MCF 10A (cell line): Measurements from ENCODE around the gene SPI1. TPM values are rescaled to one million over a fixed set of nuclear protein-coding genes. Genes with fewer than 3 reads are reported as not detected.
A peak's percentile ranks its signal among the peaks of the same experiment; 100 is the strongest.

Experiments
- BruUV-seq: library from RNA; stranded (reverse); fragments of 400-500 nt; replicated peaks from 2 replicates; lab custom pipeline; 2021; lab: Mats Ljungman, UMichigan
- CTCF ChIA-PET: fragments of 300-600 bp; sonication (Branson Sonifier 250); formaldehyde crosslinking; extraction: SDS; loops from one replicate; lab custom pipeline; 2021; ENCODE audit warnings: antibody characterized with exemption, inconsistent platforms; lab: Yijun Ruan, JAX
- POLR2A ChIA-PET: fragments of 300-600, 350-650 bp; sonication (Branson Sonifier 250); formaldehyde crosslinking; extraction: SDS; loops from one replicate; lab custom pipeline; 2020; ENCODE audit warnings: antibody characterized with exemption, inconsistent platforms; lab: Yijun Ruan, JAX
- DNase-seq: peaks from one replicate; pipeline ENCODE4 v3.0.0-alpha.2; 2018; ENCODE audit not compliant: unreplicated experiment
- H3K27ac Mint-ChIP-seq: one replicate; pipeline ENCODE4 v1.8.0; 2022; ENCODE audit warnings: mild to moderate bottlenecking, low read depth, mixed read lengths; ENCODE audit not compliant: unreplicated experiment
- H3K27me3 Mint-ChIP-seq: one replicate; pipeline ENCODE4 v1.8.0; 2022; ENCODE audit warnings: mixed read lengths; ENCODE audit not compliant: insufficient read depth, unreplicated experiment
- H3K36me3 Mint-ChIP-seq: one replicate; pipeline ENCODE4 v1.8.0; 2022; ENCODE audit warnings: mild to moderate bottlenecking, moderate library complexity, mixed read lengths; ENCODE audit not compliant: insufficient read depth, unreplicated experiment
- H3K4me1 Mint-ChIP-seq: one replicate; pipeline ENCODE4 v1.8.0; 2022; ENCODE audit warnings: mixed read lengths; ENCODE audit not compliant: insufficient read depth, unreplicated experiment
- H3K4me3 Mint-ChIP-seq: one replicate; pipeline ENCODE4 v1.8.0; 2022; ENCODE audit warnings: mild to moderate bottlenecking, moderate library complexity, mixed read lengths; ENCODE audit not compliant: unreplicated experiment
- H3K9me3 Mint-ChIP-seq: one replicate; pipeline ENCODE4 v1.8.0; 2022; ENCODE audit warnings: mixed read lengths; ENCODE audit not compliant: unreplicated experiment
- CTCF ChIP-seq: fragments of 200-600 bp; IDR thresholded peaks from one replicate; pipeline ENCODE4 v1.8.0; 2022; ENCODE audit warnings: antibody characterized with exemption, mild to moderate bottlenecking; ENCODE audit not compliant: unreplicated experiment
- intact Hi-C: fragments of 100-400 bp; cut with micrococcal nuclease; formaldehyde crosslinking; loops from 2 replicates; pipeline ENCODE4 v1.14.1; 2022
- total RNA-seq: library from RNA; stranded (reverse); gene quantifications from 2 replicates; pipeline ENCODE4 v1.2.3, GENCODE V29; 2022

SPI1 gene
- total RNA-seq, 1 experiment from 2014 or later = not detected

- Mint-ChIP-seq H3K4me1 (peaks cover 21% of the 10 kb centered on the region), H3K4me3 (no peak overlapping the region), H3K27me3 (no peaks in the 10 kb centered on the region), H3K9me3 (no peaks in the 10 kb centered on the region), H3K27ac (peak overlapping the region; percentile 73), H3K36me3 (peaks cover 68% of the 10 kb centered on the region)
- CTCF ChIA-PET = interaction anchor here (0.6 to 0.9 kb wide), 6 partner anchors 8 to 212 kb away, joined by 3 to 5 read pairs (median 3); no protein-coding TSS in a partner anchor
- no TSS peak for BruUV-seq
- intact Hi-C loops = no loop called here
- POLR2A ChIA-PET = interaction anchor here (1.1 to 2.3 kb wide), 4 partner anchors 10 to 353 kb away, joined by 3 to 24 read pairs (median 4); partner anchors contain the start of gene PSMC3
- no peak for TF ChIP-seq CTCF
- DNase-seq = no peak
These were observed 36.9 kb upstream of the SPI1 start for GRCh38 chr11:47415091-47415854.

- no TSS peak for BruUV-seq
- POLR2A ChIA-PET = interaction anchor here (1.3 kb wide), 1 partner anchor 225 kb away, joined by 3 read pairs; no protein-coding TSS in a partner anchor
- peaks cover 24% of the 10 kb centered on the region for H3K4me1 Mint-ChIP-seq
- TF ChIP-seq CTCF = no peak
- H3K4me3 Mint-ChIP-seq = no peak overlapping the region
- no peak for DNase-seq
- intact Hi-C loops = no loop called here
- CTCF ChIA-PET = interaction anchor here (0.9 kb wide), 1 partner anchor 40 kb away, joined by 3 read pairs; no protein-coding TSS in a partner anchor
- no peaks in the 10 kb centered on the region for H3K27me3 Mint-ChIP-seq
- no peaks in the 10 kb centered on the region for H3K9me3 Mint-ChIP-seq
- no peak overlapping the region for H3K27ac Mint-ChIP-seq
- H3K36me3 Mint-ChIP-seq = peaks cover 66% of the 10 kb centered on the region
These were observed 36.3 kb upstream of the SPI1 start for GRCh38 chr11:47414685-47415070.

- POLR2A ChIA-PET = interaction anchor here (0.7 kb wide), 1 partner anchor 59 kb away, joined by 3 read pairs; no protein-coding TSS in a partner anchor
- peak overlapping the region; percentile 42 for H3K4me3 Mint-ChIP-seq
- intact Hi-C loops = no loop called here
These were observed 35.7 kb upstream of the SPI1 start for GRCh38 chr11:47413908-47414684.

More at GRCh38 chr11:47413908-47414684, 35.7 kb upstream of the SPI1 start:
- no peaks in the 10 kb centered on the region for H3K9me3 Mint-ChIP-seq
- no peaks in the 10 kb centered on the region for H3K27me3 Mint-ChIP-seq
- no TSS peak for BruUV-seq
- peak; percentile 54 for DNase-seq
- TF ChIP-seq CTCF = no peak
- H3K27ac Mint-ChIP-seq = peak overlapping the region; percentile 68
- peaks cover 30% of the 10 kb centered on the region for H3K4me1 Mint-ChIP-seq
- H3K36me3 Mint-ChIP-seq = peaks cover 64% of the 10 kb centered on the region
- CTCF ChIA-PET = interaction anchor here (0.9 kb wide), 1 partner anchor 40 kb away, joined by 3 read pairs; no protein-coding TSS in a partner anchor
